Gastroesophageal sphincter (tissue), 3 donors: Measurements from ENCODE around the gene DYNC1I1.

Experiments
- EP300 ChIP-seq: sonication (generic); formaldehyde crosslinking; IDR thresholded peaks from one replicate; pipeline ENCODE4 v1.6.1; 2017; ENCODE audit warnings: antibody characterized with exemption, mild to moderate bottlenecking
- POLR2A ChIP-seq, 2 donors: fragments of 450-650 bp; IDR thresholded peaks; one replicate each; pipeline ENCODE4 v1.6.1; 2017; ENCODE audit warnings: antibody characterized with exemption in 2 of 2, mild to moderate bottlenecking in 2 of 2, moderate library complexity in 1 of 2
- TF ChIP-seq, protein P1 (sequence below), 4 experiments: fragments of 200-600 bp in 2 of 4; fragments of 450-650 bp in 2 of 4; sonication (generic) in 1 of 4; IDR thresholded peaks; one replicate each; pipeline ENCODE4 v1.5.1; 2017 to 2019; ENCODE audit warnings: antibody characterized with exemption in 4 of 4, mild to moderate bottlenecking in 2 of 4, moderate library complexity in 2 of 4

DNA sequence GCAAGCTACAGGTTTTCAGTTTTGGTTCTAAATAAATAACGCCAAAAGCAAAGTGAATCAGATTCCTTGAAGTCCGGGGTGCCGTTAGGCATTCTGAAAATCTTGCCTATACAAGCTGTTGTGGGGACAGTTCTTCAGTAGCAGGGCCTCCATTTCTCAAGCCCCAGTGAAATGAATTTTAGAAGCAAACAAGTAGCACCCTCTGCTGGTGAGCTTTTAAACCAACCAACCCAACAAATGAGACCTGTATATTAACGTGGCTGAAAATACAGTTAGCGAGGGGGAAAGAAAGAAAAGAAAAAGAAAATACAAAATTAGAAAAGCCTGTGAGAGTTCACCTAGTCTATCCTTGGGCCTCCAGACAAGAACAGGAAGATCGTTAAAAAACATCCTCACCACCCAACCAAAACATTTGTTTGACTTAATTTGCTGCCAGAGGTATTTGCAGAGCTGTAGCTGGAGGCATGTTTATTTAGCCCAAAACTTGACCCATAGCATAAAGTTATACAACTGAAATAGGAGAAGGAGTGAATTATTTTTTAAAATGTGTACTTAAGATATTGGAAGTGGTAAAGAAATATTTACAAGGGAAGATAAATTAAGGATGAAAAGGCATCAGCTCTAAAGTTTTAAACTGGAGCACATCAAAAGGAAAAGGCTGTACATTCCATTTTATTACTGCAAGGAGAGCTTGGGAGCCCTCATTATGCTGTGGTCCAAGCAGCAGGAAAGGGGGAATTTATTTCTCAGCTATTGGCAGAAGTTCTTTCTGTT is 98.9 kb downstream of the DYNC1I1 start:
- TF ChIP-seq POLR2A (IDR thresholded peaks at IDR 0.05) (no peak), EP300 (no peak)
- TF ChIP-seq, protein P1, sequence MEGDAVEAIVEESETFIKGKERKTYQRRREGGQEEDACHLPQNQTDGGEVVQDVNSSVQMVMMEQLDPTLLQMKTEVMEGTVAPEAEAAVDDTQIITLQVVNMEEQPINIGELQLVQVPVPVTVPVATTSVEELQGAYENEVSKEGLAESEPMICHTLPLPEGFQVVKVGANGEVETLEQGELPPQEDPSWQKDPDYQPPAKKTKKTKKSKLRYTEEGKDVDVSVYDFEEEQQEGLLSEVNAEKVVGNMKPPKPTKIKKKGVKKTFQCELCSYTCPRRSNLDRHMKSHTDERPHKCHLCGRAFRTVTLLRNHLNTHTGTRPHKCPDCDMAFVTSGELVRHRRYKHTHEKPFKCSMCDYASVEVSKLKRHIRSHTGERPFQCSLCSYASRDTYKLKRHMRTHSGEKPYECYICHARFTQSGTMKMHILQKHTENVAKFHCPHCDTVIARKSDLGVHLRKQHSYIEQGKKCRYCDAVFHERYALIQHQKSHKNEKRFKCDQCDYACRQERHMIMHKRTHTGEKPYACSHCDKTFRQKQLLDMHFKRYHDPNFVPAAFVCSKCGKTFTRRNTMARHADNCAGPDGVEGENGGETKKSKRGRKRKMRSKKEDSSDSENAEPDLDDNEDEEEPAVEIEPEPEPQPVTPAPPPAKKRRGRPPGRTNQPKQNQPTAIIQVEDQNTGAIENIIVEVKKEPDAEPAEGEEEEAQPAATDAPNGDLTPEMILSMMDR (IDR thresholded peaks at IDR 0.05): peak; percentile 20 to 70 (median 58)
